A673 (cell line): ENCODE data around the gene PRDM16.

Source experiments
- CTCF ChIP-seq: fragments of 300-800, 200-600 bp; sonication (generic); conservative IDR thresholded peaks from 2 replicates; pipeline ENCODE4 v1.5.1; 2017; ENCODE audit warnings: low read depth, mild to moderate bottlenecking, antibody characterized with exemption, low read length, moderate library complexity, mixed read lengths
- EZH2 ChIP-seq: fragments of 200-600 bp; sonication (generic); IDR thresholded peaks from 2 replicates; pipeline ENCODE4 v1.6.1; 2017; ENCODE audit warnings: borderline replicate concordance, low read depth, mild to moderate bottlenecking, mixed read lengths, antibody characterized with exemption, low read length; ENCODE audit not compliant: poor library complexity, severe bottlenecking

GRCh38 chr1:3287656-3288160, 218.7 kb downstream of the PRDM16 start:
- TF ChIP-seq CTCF (no peak), EZH2 (no peak)
